Suprapubic skin (tissue), 4 donors: ENCODE results near the gene CNNM2.

Experiments
- CTCF ChIP-seq, 2 donors: fragments of 200-600 bp in 1 of 2; fragments of 450-650 bp in 1 of 2; sonication (generic) in 1 of 2; IDR thresholded peaks; one replicate each; pipeline ENCODE4 v1.5.1; 2016 to 2019; ENCODE audit warnings: antibody characterized with exemption in 2 of 2, mild to moderate bottlenecking in 1 of 2, moderate library complexity in 1 of 2
- EP300 ChIP-seq: sonication (generic); formaldehyde crosslinking; IDR thresholded peaks from one replicate; pipeline ENCODE4 v1.6.1; 2017; ENCODE audit warnings: antibody characterized with exemption
- POLR2A ChIP-seq, 2 donors: fragments of 450-650 bp; IDR thresholded peaks; one replicate each; pipeline ENCODE4 v1.6.1; 2017; ENCODE audit warnings: antibody characterized with exemption in 2 of 2, mild to moderate bottlenecking in 2 of 2, moderate library complexity in 2 of 2
- POLR2AphosphoS5 ChIP-seq, 3 donors: sonication (generic); formaldehyde crosslinking; IDR thresholded peaks; one replicate each; pipeline ENCODE4 v1.6.1; 2017; ENCODE audit warnings: antibody characterized with exemption in 3 of 3

DNA sequence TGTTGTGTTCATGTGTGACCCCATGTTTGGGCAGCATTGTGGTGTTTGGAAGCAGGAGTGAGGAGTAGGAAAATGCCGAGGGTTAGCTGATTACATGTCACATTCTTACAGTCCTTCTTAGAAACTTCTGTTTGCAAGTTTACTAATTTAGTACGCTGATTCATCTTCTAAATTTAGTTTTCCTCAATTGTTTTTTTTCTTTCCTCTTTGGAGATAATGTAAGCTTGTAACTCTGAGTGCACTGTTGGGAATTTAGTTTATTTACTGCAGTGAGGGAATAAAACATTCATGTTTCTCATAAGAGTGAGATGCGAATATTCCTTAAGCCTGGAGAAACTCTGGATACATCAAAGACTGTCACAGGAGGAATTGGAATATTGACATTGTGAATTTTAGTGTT is 139.9 kb downstream of the CNNM2 start:
- TF ChIP-seq CTCF (IDR thresholded peaks at IDR 0.05): no peak
- no peak for TF ChIP-seq POLR2AphosphoS5 (IDR thresholded peaks at IDR 0.05)
- TF ChIP-seq POLR2A (IDR thresholded peaks at IDR 0.05): no peak
- no peak for TF ChIP-seq EP300
